Measurements from ENCODE around the gene APBB2. TPM values are rescaled to one million over a fixed set of nuclear protein-coding genes. Genes with fewer than 3 reads are reported as not detected.

Gene APBB2
- total and polyA plus RNA-seq, 2 of the 8 experiments (the other 6 are each of a cell fraction or from before 2014, with no cell fraction given) = 58.7 to 59.4 TPM

DNA sequence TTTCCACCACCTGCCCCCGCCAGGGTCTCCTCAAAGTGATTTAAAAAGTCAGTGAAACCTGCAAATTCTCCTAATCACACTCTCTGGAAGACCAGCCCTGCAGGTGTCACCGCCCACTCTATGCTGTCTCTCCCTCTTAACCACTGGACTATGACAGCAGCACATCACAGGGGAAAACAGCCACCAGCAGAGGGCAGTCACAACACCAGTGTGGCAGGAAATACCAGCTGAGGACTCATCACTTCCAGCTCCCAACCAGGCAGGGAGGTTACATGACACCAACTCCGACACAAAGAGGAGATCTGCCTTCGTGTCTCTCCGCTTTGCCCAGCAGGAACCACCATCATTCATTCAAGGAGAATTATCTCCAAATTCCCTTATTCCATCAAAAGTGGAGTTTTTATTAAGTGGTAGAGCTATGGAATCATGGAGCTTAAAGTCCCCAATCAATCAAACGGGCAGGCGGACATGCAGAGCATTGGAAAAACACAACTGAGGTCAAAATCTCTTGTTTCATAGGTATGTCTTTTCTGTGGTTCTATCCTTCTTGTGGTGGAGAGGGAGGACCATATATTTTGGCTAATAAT is 373.3 kb downstream of the APBB2 start (continued):
- TF ChIP-seq, protein P1, sequence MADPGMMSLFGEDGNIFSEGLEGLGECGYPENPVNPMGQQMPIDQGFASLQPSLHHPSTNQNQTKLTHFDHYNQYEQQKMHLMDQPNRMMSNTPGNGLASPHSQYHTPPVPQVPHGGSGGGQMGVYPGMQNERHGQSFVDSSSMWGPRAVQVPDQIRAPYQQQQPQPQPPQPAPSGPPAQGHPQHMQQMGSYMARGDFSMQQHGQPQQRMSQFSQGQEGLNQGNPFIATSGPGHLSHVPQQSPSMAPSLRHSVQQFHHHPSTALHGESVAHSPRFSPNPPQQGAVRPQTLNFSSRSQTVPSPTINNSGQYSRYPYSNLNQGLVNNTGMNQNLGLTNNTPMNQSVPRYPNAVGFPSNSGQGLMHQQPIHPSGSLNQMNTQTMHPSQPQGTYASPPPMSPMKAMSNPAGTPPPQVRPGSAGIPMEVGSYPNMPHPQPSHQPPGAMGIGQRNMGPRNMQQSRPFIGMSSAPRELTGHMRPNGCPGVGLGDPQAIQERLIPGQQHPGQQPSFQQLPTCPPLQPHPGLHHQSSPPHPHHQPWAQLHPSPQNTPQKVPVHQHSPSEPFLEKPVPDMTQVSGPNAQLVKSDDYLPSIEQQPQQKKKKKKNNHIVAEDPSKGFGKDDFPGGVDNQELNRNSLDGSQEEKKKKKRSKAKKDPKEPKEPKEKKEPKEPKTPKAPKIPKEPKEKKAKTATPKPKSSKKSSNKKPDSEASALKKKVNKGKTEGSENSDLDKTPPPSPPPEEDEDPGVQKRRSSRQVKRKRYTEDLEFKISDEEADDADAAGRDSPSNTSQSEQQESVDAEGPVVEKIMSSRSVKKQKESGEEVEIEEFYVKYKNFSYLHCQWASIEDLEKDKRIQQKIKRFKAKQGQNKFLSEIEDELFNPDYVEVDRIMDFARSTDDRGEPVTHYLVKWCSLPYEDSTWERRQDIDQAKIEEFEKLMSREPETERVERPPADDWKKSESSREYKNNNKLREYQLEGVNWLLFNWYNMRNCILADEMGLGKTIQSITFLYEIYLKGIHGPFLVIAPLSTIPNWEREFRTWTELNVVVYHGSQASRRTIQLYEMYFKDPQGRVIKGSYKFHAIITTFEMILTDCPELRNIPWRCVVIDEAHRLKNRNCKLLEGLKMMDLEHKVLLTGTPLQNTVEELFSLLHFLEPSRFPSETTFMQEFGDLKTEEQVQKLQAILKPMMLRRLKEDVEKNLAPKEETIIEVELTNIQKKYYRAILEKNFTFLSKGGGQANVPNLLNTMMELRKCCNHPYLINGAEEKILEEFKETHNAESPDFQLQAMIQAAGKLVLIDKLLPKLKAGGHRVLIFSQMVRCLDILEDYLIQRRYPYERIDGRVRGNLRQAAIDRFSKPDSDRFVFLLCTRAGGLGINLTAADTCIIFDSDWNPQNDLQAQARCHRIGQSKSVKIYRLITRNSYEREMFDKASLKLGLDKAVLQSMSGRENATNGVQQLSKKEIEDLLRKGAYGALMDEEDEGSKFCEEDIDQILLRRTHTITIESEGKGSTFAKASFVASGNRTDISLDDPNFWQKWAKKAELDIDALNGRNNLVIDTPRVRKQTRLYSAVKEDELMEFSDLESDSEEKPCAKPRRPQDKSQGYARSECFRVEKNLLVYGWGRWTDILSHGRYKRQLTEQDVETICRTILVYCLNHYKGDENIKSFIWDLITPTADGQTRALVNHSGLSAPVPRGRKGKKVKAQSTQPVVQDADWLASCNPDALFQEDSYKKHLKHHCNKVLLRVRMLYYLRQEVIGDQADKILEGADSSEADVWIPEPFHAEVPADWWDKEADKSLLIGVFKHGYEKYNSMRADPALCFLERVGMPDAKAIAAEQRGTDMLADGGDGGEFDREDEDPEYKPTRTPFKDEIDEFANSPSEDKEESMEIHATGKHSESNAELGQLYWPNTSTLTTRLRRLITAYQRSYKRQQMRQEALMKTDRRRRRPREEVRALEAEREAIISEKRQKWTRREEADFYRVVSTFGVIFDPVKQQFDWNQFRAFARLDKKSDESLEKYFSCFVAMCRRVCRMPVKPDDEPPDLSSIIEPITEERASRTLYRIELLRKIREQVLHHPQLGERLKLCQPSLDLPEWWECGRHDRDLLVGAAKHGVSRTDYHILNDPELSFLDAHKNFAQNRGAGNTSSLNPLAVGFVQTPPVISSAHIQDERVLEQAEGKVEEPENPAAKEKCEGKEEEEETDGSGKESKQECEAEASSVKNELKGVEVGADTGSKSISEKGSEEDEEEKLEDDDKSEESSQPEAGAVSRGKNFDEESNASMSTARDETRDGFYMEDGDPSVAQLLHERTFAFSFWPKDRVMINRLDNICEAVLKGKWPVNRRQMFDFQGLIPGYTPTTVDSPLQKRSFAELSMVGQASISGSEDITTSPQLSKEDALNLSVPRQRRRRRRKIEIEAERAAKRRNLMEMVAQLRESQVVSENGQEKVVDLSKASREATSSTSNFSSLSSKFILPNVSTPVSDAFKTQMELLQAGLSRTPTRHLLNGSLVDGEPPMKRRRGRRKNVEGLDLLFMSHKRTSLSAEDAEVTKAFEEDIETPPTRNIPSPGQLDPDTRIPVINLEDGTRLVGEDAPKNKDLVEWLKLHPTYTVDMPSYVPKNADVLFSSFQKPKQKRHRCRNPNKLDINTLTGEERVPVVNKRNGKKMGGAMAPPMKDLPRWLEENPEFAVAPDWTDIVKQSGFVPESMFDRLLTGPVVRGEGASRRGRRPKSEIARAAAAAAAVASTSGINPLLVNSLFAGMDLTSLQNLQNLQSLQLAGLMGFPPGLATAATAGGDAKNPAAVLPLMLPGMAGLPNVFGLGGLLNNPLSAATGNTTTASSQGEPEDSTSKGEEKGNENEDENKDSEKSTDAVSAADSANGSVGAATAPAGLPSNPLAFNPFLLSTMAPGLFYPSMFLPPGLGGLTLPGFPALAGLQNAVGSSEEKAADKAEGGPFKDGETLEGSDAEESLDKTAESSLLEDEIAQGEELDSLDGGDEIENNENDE (IDR thresholded peaks at IDR 0.05; ENCODE audit: insufficient replicate concordance, low read length) = no peak
- TF ChIP-seq SP4 (IDR thresholded peaks at IDR 0.05; ENCODE audit: low read length) = peak; percentile 66; the same call in 1 of the 2 replicates
- peak; percentile 86 to 94; a peak in 3 of 4 replicates for TF ChIP-seq SIN3A (conservative IDR thresholded peaks at IDR 0.05 in 1 of 2, IDR thresholded peaks at IDR 0.05 in 1 of 2; ENCODE audit: low read depth in 1 of 2, low read length in 2 of 2)
- no peak for TF ChIP-seq TCF12 (IDR thresholded peaks at IDR 0.05; ENCODE audit: low read depth, low read length)
- TF ChIP-seq JUND (IDR thresholded peaks at IDR 0.05; ENCODE audit: low read length) = peak; percentile 45; the same call in 1 of the 2 replicates
- TF ChIP-seq EP300 (IDR thresholded peaks at IDR 0.05; ENCODE audit: borderline replicate concordance in 1 of 2, low read depth in 2 of 2, low read length in 2 of 2) = peak in 1 of 2 experiments; percentile 28; a peak in 1 of 3 replicates
- no peak for TF ChIP-seq GTF2F1 (IDR thresholded peaks at IDR 0.05; ENCODE audit: borderline replicate concordance, low read depth, low read length)
- TF ChIP-seq TEAD4 (IDR thresholded peaks at IDR 0.05; ENCODE audit: low read depth, low read length) = peak; percentile 93
- peak; percentile 70 to 77 for TF ChIP-seq RAD21 (IDR thresholded peaks at IDR 0.05 in 1 of 2, conservative IDR thresholded peaks at IDR 0.05 in 1 of 2; ENCODE audit: low read depth in 2 of 2, low read length in 2 of 2)

Measured in H1 (cell line).